SU-DHL-6 (cell line): ENCODE data around the gene LYZL6.

Experiments used
- CTCF ChIP-seq: fragments of 200-600 bp; sonication (generic); IDR thresholded peaks from one replicate; pipeline ENCODE4 v1.5.1; 2017; ENCODE audit warnings: antibody characterized with exemption, mild to moderate bottlenecking, low read length, moderate library complexity; ENCODE audit not compliant: insufficient read depth, poor library complexity, severe bottlenecking
- EZH2phosphoT487 ChIP-seq: fragments of 200-600 bp; sonication (generic), shearing (Covaris generic); conservative IDR thresholded peaks from 2 replicates; pipeline ENCODE4 v1.6.1; 2018; ENCODE audit warnings: mild to moderate bottlenecking, antibody characterized with exemption, low read length, moderate library complexity, mixed read lengths

GRCh38 chr17:35920229-35920628 is 23.3 kb downstream of the LYZL6 start:
- TF ChIP-seq CTCF = no peak
- TF ChIP-seq EZH2phosphoT487 = no peak
